Eye (tissue), 1 donor: ENCODE data around the gene PPP1R16B.

Experiments
- DNase-seq: peaks from one replicate; pipeline ENCODE4 v3.0.0-alpha.2; 2015

Gene PPP1R16B

DNA sequence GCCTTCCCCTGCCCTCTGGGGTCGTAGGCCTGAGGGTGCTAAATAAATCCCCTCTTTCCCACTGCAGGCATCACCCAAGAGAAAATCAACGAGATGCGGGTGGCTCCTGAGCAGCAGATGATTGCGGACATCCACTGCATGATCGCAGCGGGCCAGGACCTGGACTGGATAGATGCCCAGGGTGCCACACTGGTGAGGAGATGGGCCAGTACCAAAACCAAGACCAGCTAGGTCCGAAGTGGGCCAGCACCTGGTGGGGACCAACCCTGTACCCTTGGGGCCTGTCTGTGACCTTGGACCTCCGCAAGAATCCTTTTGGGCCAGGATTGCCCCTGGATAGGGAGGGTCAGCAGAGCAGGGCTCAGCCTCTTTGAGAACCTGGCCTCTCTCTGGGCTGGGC is 97.1 kb downstream of the PPP1R16B start:
- no peak for DNase-seq

GRCh38 chr20:38903335-38903734 is 97.8 kb downstream of the PPP1R16B start:
- no peak for DNase-seq

DNA sequence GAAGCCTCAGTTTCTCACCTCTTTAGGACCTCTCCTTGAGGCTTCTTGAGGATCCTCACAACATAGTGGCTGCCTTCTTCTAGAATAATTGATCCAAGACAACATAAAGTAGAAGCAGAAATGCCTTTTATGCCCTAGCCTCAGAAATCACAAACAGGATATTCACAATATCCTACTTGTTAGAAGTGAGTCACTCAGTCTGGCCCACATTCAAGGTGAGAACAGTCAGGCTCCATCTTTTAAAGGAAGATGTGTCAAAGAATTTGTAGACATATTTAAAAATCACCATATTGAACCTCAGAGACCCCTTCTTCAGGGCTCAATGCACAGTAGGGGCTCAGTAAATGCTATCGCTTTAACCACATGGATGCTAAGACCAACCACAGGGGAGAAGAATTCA is 99.9 kb downstream of the PPP1R16B start:
- DNase-seq, result no peak

- DNase-seq, result no peak
Measured at GRCh38 chr20:38907918-38908677, 102.6 kb downstream of the PPP1R16B start.

DNA sequence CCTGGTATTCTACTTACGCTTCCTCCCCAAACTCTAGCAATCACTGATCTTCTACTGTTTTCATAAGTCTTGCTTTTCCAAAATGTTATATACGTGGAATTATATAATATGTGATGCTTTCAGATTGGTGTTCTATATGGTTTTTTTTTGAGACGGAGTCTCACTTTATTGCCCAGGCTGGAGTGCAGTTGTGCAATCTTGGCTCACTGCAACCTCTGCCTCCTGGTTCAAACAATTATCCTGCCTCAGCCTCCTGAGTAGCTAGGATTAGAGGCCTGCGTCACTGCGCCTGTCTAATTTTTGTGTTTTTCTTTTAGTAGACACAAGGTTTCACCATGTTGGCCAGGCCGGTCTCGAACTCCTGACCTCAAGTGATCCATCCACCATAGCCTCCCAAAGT is 109.9 kb downstream of the PPP1R16B start:
- no peak for DNase-seq

DNA sequence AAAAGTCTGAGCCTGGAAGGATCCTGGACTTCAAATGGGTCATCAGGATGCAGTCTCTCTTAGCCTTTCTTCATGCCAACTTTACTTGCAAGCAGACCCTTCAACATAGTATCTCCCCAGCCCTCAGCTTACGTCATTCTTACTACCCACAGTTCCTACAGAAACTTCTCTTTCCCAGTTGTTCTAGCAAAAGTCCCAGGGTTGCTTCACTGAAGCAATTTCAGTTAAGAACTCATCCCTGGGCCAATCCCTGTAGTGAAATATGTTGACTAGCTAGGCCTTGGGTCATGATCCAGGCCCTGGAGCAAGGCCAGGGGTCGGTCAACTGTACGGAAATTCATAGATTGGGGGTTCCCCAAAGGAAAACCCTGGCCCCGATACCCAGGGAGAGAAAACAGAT is 112.2 kb downstream of the PPP1R16B start:
- no peak for DNase-seq

GRCh38 chr20:38918172-38918571 is 112.7 kb downstream of the PPP1R16B start:
- no peak for DNase-seq

DNA sequence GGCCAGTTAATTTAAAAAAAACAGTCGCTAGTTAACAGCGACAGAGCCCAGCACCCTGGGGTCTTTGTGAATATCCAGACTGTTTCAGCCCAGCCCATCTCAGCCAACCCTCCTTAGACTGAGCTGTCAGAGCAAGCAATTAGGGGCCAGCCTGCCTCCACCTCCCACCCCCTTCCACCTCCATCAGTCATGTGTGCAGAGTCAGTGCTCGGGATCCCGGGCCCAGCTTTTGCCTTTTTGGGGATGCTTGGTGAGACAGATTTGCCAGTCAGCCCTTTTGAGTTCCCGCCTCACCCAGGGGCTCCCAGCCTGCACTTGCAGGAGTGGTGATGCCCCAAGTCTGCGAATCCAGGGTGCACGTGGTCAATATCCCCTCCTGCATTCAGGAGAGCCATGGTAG is 114.2 kb downstream of the PPP1R16B start:
- DNase-seq, result peak; percentile 38

DNA sequence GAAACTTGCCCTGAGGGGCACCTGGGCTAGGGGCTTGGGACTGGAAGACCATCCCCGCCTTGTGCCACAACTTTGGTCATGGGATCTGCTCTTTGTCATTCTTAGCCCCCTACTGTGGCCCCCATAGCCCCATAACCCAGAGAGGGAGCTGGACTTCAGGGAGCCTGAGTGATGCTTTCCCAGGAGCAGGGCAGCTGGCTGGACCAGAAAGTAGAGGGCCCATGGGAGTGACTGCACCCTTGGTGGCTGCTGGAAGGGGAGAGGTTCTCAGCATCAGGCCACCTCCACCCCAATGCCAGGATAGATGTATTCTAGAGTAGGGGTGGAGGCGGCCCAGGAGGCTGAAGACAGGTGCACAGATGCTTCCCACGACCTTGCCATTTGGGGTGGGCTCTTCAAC is 114.9 kb downstream of the PPP1R16B start:
- DNase-seq, result no peak

GRCh38 chr20:38920851-38921250 is 115.4 kb downstream of the PPP1R16B start:
- DNase-seq, result no peak

- DNase-seq, result no peak
Measured at GRCh38 chr20:38924718-38925117, 119.2 kb downstream of the PPP1R16B start.

- DNase-seq, result peak; percentile 99
Measured at GRCh38 chr20:38926142-38926933, 120.8 kb downstream of the PPP1R16B start, which contains the start of gene FAM83D. TSS of gene FAM83D (plus strand) at chr20:38926417. CDS start at chr20:38926443, 26 bp downstream.

DNA sequence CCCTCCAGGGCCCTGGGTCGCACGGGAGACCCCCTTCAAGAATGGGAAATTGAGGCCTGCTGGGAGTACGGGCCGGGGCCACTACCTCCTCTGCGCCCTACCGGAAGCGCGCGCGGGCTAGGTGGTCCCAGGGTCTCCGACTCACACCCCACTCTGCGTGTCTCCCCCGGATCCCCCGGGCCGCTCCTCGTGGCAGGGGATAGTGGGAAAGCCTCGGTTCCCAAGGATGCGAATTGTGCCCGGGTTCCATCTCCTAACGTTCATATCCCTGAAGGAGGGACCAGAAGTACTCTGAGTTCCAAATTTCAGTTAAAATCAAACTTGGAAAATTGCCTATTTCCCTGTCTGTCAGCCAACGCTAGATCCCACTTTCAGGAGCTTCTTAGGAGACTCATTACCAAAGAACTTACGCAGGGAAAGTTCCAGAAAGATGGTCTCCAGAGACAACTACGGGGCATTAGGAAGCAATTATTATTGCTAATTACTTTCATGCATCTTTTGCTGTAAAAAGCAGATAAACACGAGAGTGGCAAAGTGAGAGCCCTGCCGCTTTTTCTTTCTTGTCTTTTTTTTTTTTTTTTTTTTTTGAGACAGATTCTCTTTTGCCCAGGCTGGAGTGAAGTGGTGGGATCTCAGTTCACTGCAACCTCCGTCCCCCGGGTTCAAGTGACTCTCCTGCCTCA is 121.6 kb downstream of the PPP1R16B start:
- no peak for DNase-seq

DNA sequence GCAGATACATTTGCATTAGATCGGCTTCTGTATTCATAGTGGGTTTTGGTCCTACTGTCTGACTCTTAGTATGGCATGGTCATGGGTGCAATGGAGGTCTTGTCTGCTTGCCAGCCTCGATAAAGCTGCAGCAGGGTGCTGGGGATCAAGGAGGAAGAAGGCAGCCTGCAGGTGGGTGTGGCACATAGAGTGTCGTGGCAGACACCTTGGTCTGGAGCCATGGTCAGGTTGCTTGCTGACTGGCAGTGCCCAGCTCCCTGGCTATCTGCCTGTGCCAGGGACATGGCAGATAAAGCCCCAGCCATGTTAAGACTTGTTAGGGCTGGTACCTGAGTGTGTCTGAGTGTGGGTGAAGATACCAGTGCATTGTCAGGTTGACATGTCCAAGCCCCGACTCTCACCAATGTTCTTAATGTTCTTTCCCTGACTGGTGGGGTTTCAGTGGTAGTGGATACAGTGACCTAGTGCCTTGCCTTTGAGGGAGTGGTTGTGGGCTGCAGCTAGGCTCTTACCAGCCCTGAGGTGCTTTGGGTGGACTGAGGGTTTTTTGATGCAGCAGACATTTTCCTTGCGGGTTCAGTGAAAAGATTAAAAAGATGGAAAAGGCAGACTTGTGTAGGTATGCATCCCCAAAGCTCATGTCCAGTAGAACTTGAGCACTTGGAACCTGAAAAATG is 122.5 kb downstream of the PPP1R16B start:
- DNase-seq, result no peak

GRCh38 chr20:38930242-38930569 is 124.7 kb downstream of the PPP1R16B start:
- DNase-seq, result no peak

- DNase-seq, result no peak
Measured at GRCh38 chr20:38931984-38932383, 126.5 kb downstream of the PPP1R16B start.

- DNase-seq, result no peak
Measured at GRCh38 chr20:38932457-38933120, 127.1 kb downstream of the PPP1R16B start.

GRCh38 chr20:38934530-38934929 is 129.0 kb downstream of the PPP1R16B start:
- no peak for DNase-seq

DNA sequence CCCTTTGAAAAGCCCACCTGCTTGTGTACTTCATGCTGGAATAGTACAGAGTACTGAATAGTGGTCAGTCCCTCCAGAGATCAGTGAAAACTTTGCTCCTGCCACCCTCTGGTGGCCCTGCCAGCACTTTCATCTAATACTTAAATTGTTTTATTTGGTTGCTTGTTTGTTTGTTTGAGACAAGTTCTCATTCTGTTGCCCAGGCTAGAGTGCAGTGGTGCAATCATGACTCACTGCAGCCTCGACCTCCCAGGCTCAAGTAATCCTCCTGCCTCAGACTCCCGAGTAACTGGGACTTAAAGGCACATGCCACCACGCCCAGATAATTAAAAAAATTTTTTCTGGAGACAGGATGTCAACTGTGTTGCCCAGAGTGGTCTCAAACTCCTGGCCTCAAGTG is 129.8 kb downstream of the PPP1R16B start:
- DNase-seq, result no peak

GRCh38 chr20:38935967-38936407 is 130.5 kb downstream of the PPP1R16B start:
- no peak for DNase-seq

GRCh38 chr20:38937000-38937399 is 131.5 kb downstream of the PPP1R16B start:
- DNase-seq, result no peak

- DNase-seq, result no peak
Measured at GRCh38 chr20:38937978-38938473, 132.5 kb downstream of the PPP1R16B start.
